Testis (tissue), 2 donors: ENCODE measurements around the gene ESYT2.

ENCODE experiments used
- CTCF ChIP-seq, 3 experiments: fragments of 450-650 bp in 2 of 3; fragments of 200-600 bp in 1 of 3; sonication (generic) in 1 of 3; IDR thresholded peaks; one replicate each; pipeline ENCODE4 v1.5.1; 2016 to 2019; ENCODE audit warnings: antibody characterized with exemption in 3 of 3, mild to moderate bottlenecking in 2 of 3, moderate library complexity in 1 of 3
- POLR2A ChIP-seq: fragments of 450-650 bp; IDR thresholded peaks from one replicate; pipeline ENCODE4 v1.6.1; 2017; ENCODE audit warnings: antibody characterized with exemption, mild to moderate bottlenecking, moderate library complexity

- no peak for TF ChIP-seq POLR2A
- no peak for TF ChIP-seq CTCF (IDR thresholded peaks at IDR 0.05)
Observed at GRCh38 chr7:158707610-158708009, 121.7 kb downstream of the ESYT2 start.
